G401 (cell line): ENCODE measurements around the gene TRABD2B. TPM values are rescaled to one million over a fixed set of nuclear protein-coding genes. Genes with fewer than 3 reads are reported as not detected.

Experiments used
- DNase-seq: peaks from one replicate; pipeline ENCODE4 v3.0.0-alpha.2; 2015; ENCODE audit warnings: low spot score
- in situ Hi-C: cut with HindIII; loops from 2 replicates; pipeline ENCODE4 v1.10.0; 2016; ENCODE audit warnings: low sequenced_read_pairs, mixed read lengths
- total RNA-seq: library from RNA; depleted of rRNA; stranded (reverse); fragments of >200 nt; shearing (Covaris generic); gene quantifications from 2 replicates; pipeline ENCODE4 v1.2.3, GENCODE V29; 2014

Gene TRABD2B
- total RNA-seq, 1 experiment from 2014 or later: not detected

GRCh38 chr1:47844558-47844955 lies 152.6 kb downstream of the TRABD2B start:
- no peak for DNase-seq
- in situ Hi-C loops: no loop called here

- in situ Hi-C loops: no loop called here
- no peak for DNase-seq
Measured at GRCh38 chr1:47843781-47844557, 153.2 kb downstream of the TRABD2B start.

- no peak for DNase-seq
- in situ Hi-C loops: no loop called here
Measured at GRCh38 chr1:47843059-47843458, 154.1 kb downstream of the TRABD2B start.

GRCh38 chr1:47842228-47842919 lies 154.8 kb downstream of the TRABD2B start:
- no peak for DNase-seq
- in situ Hi-C loops: no loop called here

GRCh38 chr1:47841356-47841755 lies 155.8 kb downstream of the TRABD2B start:
- no peak for DNase-seq
- in situ Hi-C loops: no loop called here

GRCh38 chr1:47840393-47841190 lies 156.6 kb downstream of the TRABD2B start:
- in situ Hi-C loops: no loop called here

GRCh38 chr1:47839433-47839760 lies 157.8 kb downstream of the TRABD2B start:
- DNase-seq: no peak
- in situ Hi-C loops: no loop called here

More at GRCh38 chr1:47840393-47841190, 156.6 kb downstream of the TRABD2B start:
- no peak for DNase-seq

GRCh38 chr1:47838562-47839432 lies 158.4 kb downstream of the TRABD2B start:
- DNase-seq: no peak
- in situ Hi-C loops: no loop called here

- DNase-seq: no peak
- in situ Hi-C loops: no loop called here
Measured at GRCh38 chr1:47837866-47838561, 159.2 kb downstream of the TRABD2B start.

- DNase-seq: no peak
- in situ Hi-C loops: no loop called here
Measured at GRCh38 chr1:47837056-47837830, 159.9 kb downstream of the TRABD2B start.

GRCh38 chr1:47835409-47835808 lies 161.8 kb downstream of the TRABD2B start:
- DNase-seq: no peak
- in situ Hi-C loops: no loop called here

- no peak for DNase-seq
- in situ Hi-C loops: no loop called here
Measured at GRCh38 chr1:47834326-47834725, 162.9 kb downstream of the TRABD2B start.

- in situ Hi-C loops: no loop called here
- no peak for DNase-seq
Measured at GRCh38 chr1:47830641-47831333, 166.4 kb downstream of the TRABD2B start.

- DNase-seq: no peak
- in situ Hi-C loops: no loop called here
Measured at GRCh38 chr1:47830021-47830420, 167.2 kb downstream of the TRABD2B start.

GRCh38 chr1:47828978-47829377 lies 168.2 kb downstream of the TRABD2B start:
- no peak for DNase-seq
- in situ Hi-C loops: no loop called here

- no peak for DNase-seq
- in situ Hi-C loops: no loop called here
Measured at GRCh38 chr1:47827109-47827508, 170.1 kb downstream of the TRABD2B start.

GRCh38 chr1:47824716-47825115 lies 172.5 kb downstream of the TRABD2B start:
- no peak for DNase-seq

More at GRCh38 chr1:47824716-47825115, 172.5 kb downstream of the TRABD2B start:
- in situ Hi-C loops: no loop called here
